HEK293 (cell line): ENCODE results near the gene ARHGAP1.
"Not testable (repeated sequence)": the region's sequence is repeated elsewhere in the genome, so short reads cannot be mapped to it uniquely, and the experiment has no call there.

ENCODE experiments used
- REST ChIP-seq: fragments of 450-650 bp; formaldehyde crosslinking; IDR thresholded peaks from 2 replicates; pipeline ENCODE4 v1.5.1; 2016; ENCODE audit warnings: missing biosample characterization, missing genetic modification characterization
- SP7 ChIP-seq: fragments of 450-650 bp; formaldehyde crosslinking; IDR thresholded peaks from 2 replicates; pipeline ENCODE4 v1.5.1; 2016; ENCODE audit warnings: missing biosample characterization, missing genetic modification characterization
- ZBTB17 ChIP-seq: fragments of 450-650 bp; formaldehyde crosslinking; IDR thresholded peaks from 2 replicates; pipeline ENCODE4 v1.5.1; 2016; ENCODE audit warnings: missing biosample characterization, missing genetic modification characterization
- ZNF174 ChIP-seq: fragments of 450-650 bp; formaldehyde crosslinking; IDR thresholded peaks from 2 replicates; pipeline ENCODE4 v1.5.0; 2017; ENCODE audit warnings: missing biosample characterization, mild to moderate bottlenecking, missing genetic modification characterization
- ZNF184 ChIP-seq: fragments of 450-650 bp; IDR thresholded peaks from 2 replicates; pipeline ENCODE4 v1.5.1; 2018; ENCODE audit warnings: missing biosample characterization, mild to moderate bottlenecking, missing genetic modification characterization
- ZNF280C ChIP-seq: fragments of 450-650 bp; formaldehyde crosslinking; IDR thresholded peaks from 2 replicates; pipeline ENCODE4 v1.5.1; 2016; ENCODE audit warnings: missing biosample characterization, missing genetic modification characterization

GRCh38 chr11:46717825-46718154, 17.4 kb upstream of the ARHGAP1 start:
- TF ChIP-seq ZNF174, ZNF280C, SP7, ZNF184, REST, ZBTB17 (tag by site-specific recombination): not testable (repeated sequence)
